ENCODE measurements around the gene RABEP1. TPM values are rescaled to one million over a fixed set of nuclear protein-coding genes. Genes with fewer than 3 reads are reported as not detected.

RABEP1 gene
- polyA plus RNA-seq, 4 donors = 51.8 to 70.8 (median 61.8) TPM

GRCh38 chr17:5355421-5356129 lies 73.5 kb downstream of the RABEP1 start:
- no peak for DNase-seq (ENCODE audit: low read depth in 4 of 4, low spot score in 2 of 4)

GRCh38 chr17:5361426-5361825 lies 79.3 kb downstream of the RABEP1 start:
- DNase-seq (ENCODE audit: low read depth in 4 of 4, low spot score in 2 of 4) = no peak

- no peak for DNase-seq (ENCODE audit: low read depth in 4 of 4, low spot score in 2 of 4)
These were observed 80.2 kb downstream of the RABEP1 start for GRCh38 chr17:5362162-5362811.

GRCh38 chr17:5364156-5364555 lies 82.1 kb downstream of the RABEP1 start:
- no peak for DNase-seq (ENCODE audit: low read depth in 4 of 4, low spot score in 2 of 4)

- DNase-seq (ENCODE audit: low read depth in 4 of 4, low spot score in 2 of 4) = no peak
These were observed 82.6 kb downstream of the RABEP1 start for GRCh38 chr17:5364696-5365095.

GRCh38 chr17:5365831-5366230 lies 83.7 kb downstream of the RABEP1 start:
- no peak for DNase-seq (ENCODE audit: low read depth in 4 of 4, low spot score in 2 of 4)

- no peak for DNase-seq (ENCODE audit: low read depth in 4 of 4, low spot score in 2 of 4)
These were observed 88.3 kb downstream of the RABEP1 start for GRCh38 chr17:5370411-5370810.

- no peak for DNase-seq (ENCODE audit: low read depth in 4 of 4, low spot score in 2 of 4)
These were observed 91.0 kb downstream of the RABEP1 start for GRCh38 chr17:5373112-5373511.

GRCh38 chr17:5378566-5379207 lies 96.6 kb downstream of the RABEP1 start:
- no peak for DNase-seq (ENCODE audit: low read depth in 4 of 4, low spot score in 2 of 4)

GRCh38 chr17:5379351-5380107 lies 97.4 kb downstream of the RABEP1 start:
- DNase-seq (ENCODE audit: low read depth in 4 of 4, low spot score in 2 of 4) = no peak

GRCh38 chr17:5380491-5381135 lies 98.5 kb downstream of the RABEP1 start:
- no peak for DNase-seq (ENCODE audit: low read depth in 4 of 4, low spot score in 2 of 4)

GRCh38 chr17:5381542-5381941 lies 99.5 kb downstream of the RABEP1 start:
- DNase-seq (ENCODE audit: low read depth in 4 of 4, low spot score in 2 of 4) = no peak

GRCh38 chr17:5391678-5392077 lies 109.6 kb downstream of the RABEP1 start:
- DNase-seq (ENCODE audit: low read depth in 4 of 4, low spot score in 2 of 4) = no peak

GRCh38 chr17:5396612-5397011 lies 114.5 kb downstream of the RABEP1 start:
- DNase-seq (ENCODE audit: low read depth in 4 of 4, low spot score in 2 of 4) = no peak

GRCh38 chr17:5399767-5400166 lies 117.7 kb downstream of the RABEP1 start:
- no peak for DNase-seq (ENCODE audit: low read depth in 4 of 4, low spot score in 2 of 4)

- DNase-seq (ENCODE audit: low read depth in 4 of 4, low spot score in 2 of 4) = no peak
These were observed 123.3 kb downstream of the RABEP1 start for GRCh38 chr17:5405400-5405799.

GRCh38 chr17:5408186-5408585 lies 126.1 kb downstream of the RABEP1 start:
- DNase-seq (ENCODE audit: low read depth in 4 of 4, low spot score in 2 of 4) = no peak

- DNase-seq (ENCODE audit: low read depth in 4 of 4, low spot score in 2 of 4) = no peak
These were observed 128.6 kb downstream of the RABEP1 start for GRCh38 chr17:5410594-5411272.

GRCh38 chr17:5413682-5414081 lies 131.6 kb downstream of the RABEP1 start:
- no peak for DNase-seq (ENCODE audit: low read depth in 4 of 4, low spot score in 2 of 4)

- no peak for DNase-seq (ENCODE audit: low read depth in 4 of 4, low spot score in 2 of 4)
These were observed 134.8 kb downstream of the RABEP1 start for GRCh38 chr17:5416901-5417300.

Measured in left renal cortex interstitium (tissue), 4 donors.